Astrocyte of the spinal cord (primary cell): ENCODE results near the gene TGFBRAP1.
"Not testable (repeated sequence)": the region's sequence is repeated elsewhere in the genome, so short reads cannot be mapped to it uniquely, and the experiment has no call there.

Experiments used
- DNase-seq: peaks from one replicate; pipeline ENCODE4 v3.0.0; 2011; ENCODE audit warnings: low read depth, low spot score
- H3K4me3 ChIP-seq: 2 replicates; pipeline ENCODE4 v1.5.1; 2011; ENCODE audit warnings: low read depth, mild to moderate bottlenecking, low read length, moderate library complexity
- in situ Hi-C: cut with HindIII; loops from 2 replicates; pipeline ENCODE4 v1.10.0; 2017; ENCODE audit warnings: low sequenced_read_pairs
- TF ChIP-seq, protein P1 (sequence below): IDR thresholded peaks from 2 replicates; pipeline ENCODE4 v1.5.1; 2012; ENCODE audit warnings: low read depth, mild to moderate bottlenecking, low read length, inconsistent platforms

Gene TGFBRAP1

DNA sequence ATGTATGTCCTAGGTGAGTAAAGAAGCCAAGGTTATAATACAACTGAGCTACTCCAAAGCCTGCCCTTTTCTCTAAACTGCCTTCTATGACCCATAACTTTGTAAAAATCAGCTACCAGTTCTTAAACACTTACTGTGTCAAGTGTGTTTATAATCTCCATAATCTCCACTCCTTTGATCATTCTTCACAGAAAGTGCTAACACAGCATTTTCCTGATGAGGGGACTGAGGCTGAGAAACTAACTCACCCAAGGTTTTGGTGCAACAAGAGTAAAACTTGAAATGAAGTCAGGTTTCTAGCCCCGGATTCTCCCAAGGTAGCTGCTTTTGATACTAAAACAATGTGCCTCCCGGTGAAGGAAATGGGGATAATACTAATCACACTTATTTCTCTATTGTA, 5.9 kb upstream of the TGFBRAP1 start:
- no peak overlapping the region for H3K4me3 ChIP-seq
- in situ Hi-C loops: no loop called here
- DNase-seq: no peak
- TF ChIP-seq, protein P1, sequence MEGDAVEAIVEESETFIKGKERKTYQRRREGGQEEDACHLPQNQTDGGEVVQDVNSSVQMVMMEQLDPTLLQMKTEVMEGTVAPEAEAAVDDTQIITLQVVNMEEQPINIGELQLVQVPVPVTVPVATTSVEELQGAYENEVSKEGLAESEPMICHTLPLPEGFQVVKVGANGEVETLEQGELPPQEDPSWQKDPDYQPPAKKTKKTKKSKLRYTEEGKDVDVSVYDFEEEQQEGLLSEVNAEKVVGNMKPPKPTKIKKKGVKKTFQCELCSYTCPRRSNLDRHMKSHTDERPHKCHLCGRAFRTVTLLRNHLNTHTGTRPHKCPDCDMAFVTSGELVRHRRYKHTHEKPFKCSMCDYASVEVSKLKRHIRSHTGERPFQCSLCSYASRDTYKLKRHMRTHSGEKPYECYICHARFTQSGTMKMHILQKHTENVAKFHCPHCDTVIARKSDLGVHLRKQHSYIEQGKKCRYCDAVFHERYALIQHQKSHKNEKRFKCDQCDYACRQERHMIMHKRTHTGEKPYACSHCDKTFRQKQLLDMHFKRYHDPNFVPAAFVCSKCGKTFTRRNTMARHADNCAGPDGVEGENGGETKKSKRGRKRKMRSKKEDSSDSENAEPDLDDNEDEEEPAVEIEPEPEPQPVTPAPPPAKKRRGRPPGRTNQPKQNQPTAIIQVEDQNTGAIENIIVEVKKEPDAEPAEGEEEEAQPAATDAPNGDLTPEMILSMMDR: no peak

DNA sequence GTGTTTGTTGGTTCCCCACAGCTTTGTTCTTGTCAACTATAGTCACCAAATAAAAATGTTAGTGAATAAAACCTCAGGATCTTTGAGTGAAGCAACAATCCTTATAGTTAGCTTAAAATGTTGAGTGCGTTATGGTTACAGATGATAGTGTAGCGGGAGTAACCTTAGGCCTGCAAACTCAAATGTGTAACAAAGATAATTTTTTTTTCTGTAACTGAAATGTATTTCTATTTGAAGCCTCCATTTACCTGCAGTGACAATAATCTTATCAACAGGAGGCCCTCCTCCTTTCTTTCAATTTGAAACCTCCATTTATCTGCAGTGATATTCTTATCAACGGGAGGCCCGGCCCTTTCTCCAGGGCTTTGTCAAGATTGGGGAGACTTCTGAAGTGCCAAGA, 4.7 kb upstream of the TGFBRAP1 start:
- TF ChIP-seq, protein P1: no peak
- in situ Hi-C loops: no loop called here
- DNase-seq: no peak
- H3K4me3 ChIP-seq: no peak overlapping the region

DNA sequence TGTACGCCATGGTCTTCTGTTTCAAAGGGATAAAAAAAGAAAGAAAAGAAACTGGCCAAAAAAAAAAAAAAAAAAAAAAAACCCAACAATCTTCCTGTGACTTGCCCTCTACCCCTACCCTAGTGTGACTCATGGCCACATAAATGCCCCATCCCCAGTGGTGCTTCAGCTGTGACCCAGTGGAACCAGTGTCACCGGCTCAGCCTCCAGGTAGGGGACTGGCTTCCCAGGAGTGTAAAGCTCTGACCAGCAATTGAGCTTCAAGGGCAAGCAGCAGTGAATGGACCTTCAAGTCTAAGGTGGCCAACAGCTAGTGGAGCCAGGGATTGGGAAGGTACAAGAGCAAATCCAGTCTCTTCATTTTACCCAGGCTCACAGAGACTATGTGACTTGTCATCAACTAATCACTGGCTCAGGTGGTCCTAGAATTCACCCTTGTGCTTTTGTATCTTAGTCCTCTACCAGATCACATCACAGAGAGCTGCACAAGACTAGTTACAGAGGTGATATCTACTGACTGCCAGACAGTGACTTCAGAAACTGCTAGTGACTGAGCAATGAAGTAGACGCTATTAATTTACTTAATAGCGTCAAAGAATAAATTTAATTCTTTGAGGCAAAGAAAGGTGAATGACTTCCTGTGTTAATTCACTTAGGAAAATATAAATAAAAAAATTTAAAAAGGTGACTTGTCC, 1.3 kb upstream of the TGFBRAP1 start:
- TF ChIP-seq, protein P1: no peak
- no peak overlapping the region for H3K4me3 ChIP-seq
- no peak for DNase-seq
- in situ Hi-C loops: no loop called here

DNA sequence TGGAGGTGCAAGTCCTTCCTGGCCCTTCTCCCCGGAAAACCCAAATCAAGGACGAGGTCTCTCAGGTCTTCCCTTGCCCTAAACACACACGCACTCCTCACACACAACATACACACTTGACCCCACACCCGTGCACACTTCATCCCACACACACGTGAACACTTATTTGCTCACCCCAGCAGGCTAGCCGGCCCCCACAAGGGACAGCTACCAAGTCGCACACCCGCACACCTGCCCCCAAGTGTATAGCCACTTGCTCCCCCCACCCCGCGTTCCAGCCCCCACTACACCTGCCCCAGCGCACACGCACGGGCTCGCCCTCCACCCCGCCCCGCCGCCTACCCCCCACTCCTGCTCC, 359 bp downstream of the TGFBRAP1 start:
- TF ChIP-seq, protein P1: no peak
- no peak for DNase-seq
- in situ Hi-C loops: no loop called here
- peak overlapping the region; percentile 49 for H3K4me3 ChIP-seq

DNA sequence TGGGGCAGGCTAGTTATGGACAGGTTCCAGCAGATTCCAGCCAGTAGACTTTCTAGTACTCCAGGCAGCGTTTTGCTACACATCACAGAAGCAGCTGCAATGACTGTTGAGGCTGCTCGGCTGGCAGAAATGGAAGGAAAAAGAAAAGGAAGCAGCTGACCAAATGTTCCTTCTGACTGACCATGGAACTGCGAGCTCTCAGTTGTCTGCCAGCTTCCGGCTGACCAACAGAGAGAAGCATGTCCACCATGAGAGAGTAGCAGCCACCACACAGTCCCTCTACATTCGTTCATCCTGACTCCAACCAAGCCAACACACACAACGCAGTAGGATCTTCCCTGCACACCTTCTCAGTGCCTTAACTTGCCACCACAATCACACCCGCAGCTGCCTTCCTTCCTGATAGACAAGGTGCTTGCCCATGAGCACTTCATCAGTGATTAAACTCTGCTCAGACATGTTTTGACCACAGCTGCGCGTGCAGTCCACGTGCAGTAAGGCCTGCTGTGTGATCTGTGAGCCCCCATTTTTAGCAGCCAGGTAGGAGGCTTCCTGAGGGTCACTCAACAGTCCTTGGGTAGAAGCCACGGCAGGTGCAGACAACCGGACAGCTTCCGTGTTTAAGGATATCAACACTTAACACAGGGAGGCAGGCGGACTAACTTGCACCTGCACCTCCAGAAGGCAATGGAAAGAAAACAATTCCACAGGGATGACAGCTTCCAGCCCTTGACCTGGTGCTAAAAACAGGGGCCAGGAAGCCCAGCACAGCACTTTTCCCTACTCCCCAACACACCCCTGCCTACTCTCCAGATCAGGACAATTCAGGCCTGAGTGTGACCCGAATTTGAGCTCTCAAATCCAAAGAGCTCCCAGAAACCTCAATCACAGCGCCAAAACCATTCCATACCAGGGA, 996 bp downstream of the TGFBRAP1 start:
- DNase-seq: no peak
- in situ Hi-C loops: no loop called here
- TF ChIP-seq, protein P1: no peak
- peak overlapping the region; percentile 49 for H3K4me3 ChIP-seq

DNA sequence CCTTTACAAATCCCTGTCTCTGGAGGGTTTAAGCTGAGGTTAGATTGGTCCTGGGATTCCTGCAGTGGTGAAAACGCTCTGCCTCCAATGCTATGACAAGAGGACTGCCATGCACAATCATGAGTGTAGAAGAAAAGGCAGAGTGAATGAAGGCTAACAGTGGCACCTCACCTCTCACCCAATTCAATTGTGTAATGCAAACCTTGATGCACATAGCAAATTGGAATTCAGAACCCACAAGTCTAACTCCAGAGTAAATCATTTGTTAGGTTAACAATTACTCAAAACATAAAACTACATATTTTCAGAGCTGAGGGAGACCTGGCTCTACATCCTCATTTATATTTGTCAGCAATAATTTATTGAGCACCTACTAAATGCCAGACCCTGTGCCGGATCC, 1.8 kb downstream of the TGFBRAP1 start:
- in situ Hi-C loops: no loop called here
- TF ChIP-seq, protein P1: no peak
- no peak overlapping the region for H3K4me3 ChIP-seq
- DNase-seq: no peak

DNA sequence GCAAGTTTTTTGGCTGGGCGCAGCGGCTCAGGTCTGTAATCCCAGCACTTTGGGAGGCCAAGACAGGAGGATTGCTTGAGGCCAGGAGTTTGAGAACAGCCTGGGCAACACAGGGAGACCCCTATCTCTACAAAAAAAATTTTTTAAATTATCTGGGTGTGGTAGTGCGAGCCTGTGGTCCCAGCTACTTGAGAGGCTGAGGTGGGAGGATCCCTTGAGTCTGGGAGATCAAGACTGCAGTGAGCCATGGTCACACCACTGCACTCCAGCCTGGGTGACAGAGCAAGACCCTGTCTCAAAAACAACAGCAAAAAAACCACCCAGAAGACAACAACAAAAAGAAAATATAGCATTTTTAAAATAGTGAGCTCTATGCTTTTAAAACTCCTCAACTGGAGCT, 2.3 kb downstream of the TGFBRAP1 start:
- H3K4me3 ChIP-seq, in situ Hi-C loops, DNase-seq: not testable (repeated sequence)
